Breast epithelium (tissue), 4 donors: Measurements from ENCODE around the gene LRRC26. TPM values are rescaled to one million over a fixed set of nuclear protein-coding genes. Genes with fewer than 3 reads are reported as not detected.

ENCODE experiments used
- DNase-seq, 2 donors: peaks; one replicate each; pipeline ENCODE4 v3.0.0-alpha.2; 2019; ENCODE audit warnings: low spot score in 2 of 2
- H3K27ac ChIP-seq, 2 donors: fragments of 200-600 bp; sonication (generic) in 1 of 2; one replicate each; pipeline ENCODE4 v1.5.1; 2016 to 2019; ENCODE audit warnings: mild to moderate bottlenecking in 1 of 2
- H3K27me3 ChIP-seq, 2 donors: fragments of 200-600 bp; sonication (generic) in 1 of 2; one replicate each; pipeline versions ENCODE4 v1.5.1 to v1.6.0; 2017 to 2019; ENCODE audit warnings: control low read depth in 1 of 2, mild to moderate bottlenecking in 1 of 2
- H3K36me3 ChIP-seq: fragments of 200-600 bp; one replicate; pipeline ENCODE4 v1.5.1; 2019
- H3K4me1 ChIP-seq, 2 donors: fragments of 200-600 bp; sonication (generic); one replicate each; pipeline ENCODE4 v1.5.1; 2016 to 2019; ENCODE audit warnings: control low read depth in 1 of 2
- H3K4me3 ChIP-seq, 3 donors: fragments of 200-600 bp; sonication (generic); 1 replicate in 2 of 3; 2 replicates in 1 of 3; pipeline ENCODE4 v1.5.1; 2016 to 2019; ENCODE audit warnings: mild to moderate bottlenecking in 3 of 3, moderate library complexity in 2 of 3
- H3K9me3 ChIP-seq, 2 donors: fragments of 200-600 bp; sonication (generic) in 1 of 2; one replicate each; pipeline ENCODE4 v1.5.1; 2016 to 2019; ENCODE audit warnings: control low read depth in 1 of 2
- POLR2A ChIP-seq: fragments of 450-650 bp; IDR thresholded peaks from one replicate; pipeline ENCODE4 v1.6.1; 2016; ENCODE audit warnings: antibody characterized with exemption, mild to moderate bottlenecking, moderate library complexity
- POLR2AphosphoS5 ChIP-seq, 3 donors: sonication (generic); formaldehyde crosslinking; IDR thresholded peaks; one replicate each; pipeline ENCODE4 v1.6.1; 2017; ENCODE audit warnings: antibody characterized with exemption in 3 of 3
- intact Hi-C: fragments of 100-400 bp; cut with DNase I; formaldehyde crosslinking; loops from one replicate; pipeline ENCODE4 v1.15.1; 2023; ENCODE audit warnings: low total_unique reads
- total RNA-seq, 3 donors: library from RNA; depleted of rRNA; stranded (reverse); fragments of >200 nt; gene quantifications; one replicate each; pipeline ENCODE4 v1.1.0, GENCODE V29; 2016
- TF ChIP-seq, protein P1 (sequence below), 3 donors: fragments of 450-650 bp; IDR thresholded peaks; one replicate each; pipeline ENCODE4 v1.5.1; 2016 to 2017; ENCODE audit warnings: antibody characterized with exemption in 3 of 3, mild to moderate bottlenecking in 3 of 3, moderate library complexity in 3 of 3

LRRC26 gene
- total RNA-seq, 3 donors from 2014 or later, result 7.8 to 9.2 TPM; not detected in 1

DNA sequence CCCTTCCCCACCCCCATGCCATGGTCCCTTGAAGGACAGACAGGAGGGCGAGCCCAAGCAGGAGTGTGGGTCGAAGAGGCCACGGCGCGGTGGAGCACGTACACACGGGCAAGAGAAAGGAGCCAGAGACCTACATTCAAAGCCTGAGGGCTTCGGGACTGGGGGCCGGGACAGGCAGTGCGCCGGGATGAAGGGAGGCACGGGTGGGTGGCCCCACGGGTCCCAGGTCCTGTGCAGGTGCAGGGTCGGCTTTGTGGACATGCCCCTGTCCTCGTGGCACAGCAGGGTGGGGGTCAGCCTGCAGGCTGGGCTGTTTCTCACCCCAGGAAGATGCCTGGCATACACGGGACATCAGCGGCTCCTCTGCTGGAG lies 9.8 kb downstream of the LRRC26 start:
- TF ChIP-seq POLR2A (no peak), POLR2AphosphoS5 (IDR thresholded peaks at IDR 0.05) (no peak)
- TF ChIP-seq, protein P1, sequence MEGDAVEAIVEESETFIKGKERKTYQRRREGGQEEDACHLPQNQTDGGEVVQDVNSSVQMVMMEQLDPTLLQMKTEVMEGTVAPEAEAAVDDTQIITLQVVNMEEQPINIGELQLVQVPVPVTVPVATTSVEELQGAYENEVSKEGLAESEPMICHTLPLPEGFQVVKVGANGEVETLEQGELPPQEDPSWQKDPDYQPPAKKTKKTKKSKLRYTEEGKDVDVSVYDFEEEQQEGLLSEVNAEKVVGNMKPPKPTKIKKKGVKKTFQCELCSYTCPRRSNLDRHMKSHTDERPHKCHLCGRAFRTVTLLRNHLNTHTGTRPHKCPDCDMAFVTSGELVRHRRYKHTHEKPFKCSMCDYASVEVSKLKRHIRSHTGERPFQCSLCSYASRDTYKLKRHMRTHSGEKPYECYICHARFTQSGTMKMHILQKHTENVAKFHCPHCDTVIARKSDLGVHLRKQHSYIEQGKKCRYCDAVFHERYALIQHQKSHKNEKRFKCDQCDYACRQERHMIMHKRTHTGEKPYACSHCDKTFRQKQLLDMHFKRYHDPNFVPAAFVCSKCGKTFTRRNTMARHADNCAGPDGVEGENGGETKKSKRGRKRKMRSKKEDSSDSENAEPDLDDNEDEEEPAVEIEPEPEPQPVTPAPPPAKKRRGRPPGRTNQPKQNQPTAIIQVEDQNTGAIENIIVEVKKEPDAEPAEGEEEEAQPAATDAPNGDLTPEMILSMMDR (IDR thresholded peaks at IDR 0.05), result no peak
- H3K36me3 ChIP-seq, result no peaks in the 10 kb centered on the region
- intact Hi-C loops, result no loop called here

GRCh38 chr9:137159105-137160053 lies 10.5 kb downstream of the LRRC26 start:
- Histone ChIP-seq H3K36me3 (no peaks in the 10 kb centered on the region), H3K9me3 (no peaks in the 10 kb centered on the region), H3K27me3 (peaks cover 5 to 99% of the 10 kb centered on the region in 2 donors), H3K27ac (no peak overlapping the region), H3K4me3 (no peak overlapping the region), H3K4me1 (peaks cover 0 to 4% of the 10 kb centered on the region in 2 donors)
- no peak for DNase-seq
- TF ChIP-seq POLR2AphosphoS5 (IDR thresholded peaks at IDR 0.05), result no peak
- no peak for TF ChIP-seq POLR2A
- intact Hi-C loops, result no loop called here

More for the DNA sequence above, 9.8 kb downstream of the LRRC26 start:
- H3K4me1 ChIP-seq, result peaks cover 0 to 4% of the 10 kb centered on the region in 2 donors
- no peaks in the 10 kb centered on the region for H3K9me3 ChIP-seq
- H3K27ac ChIP-seq, result no peak overlapping the region
- peaks cover 7 to 100% of the 10 kb centered on the region in 2 donors for H3K27me3 ChIP-seq
- no peak overlapping the region for H3K4me3 ChIP-seq
- no peak for DNase-seq

DNA sequence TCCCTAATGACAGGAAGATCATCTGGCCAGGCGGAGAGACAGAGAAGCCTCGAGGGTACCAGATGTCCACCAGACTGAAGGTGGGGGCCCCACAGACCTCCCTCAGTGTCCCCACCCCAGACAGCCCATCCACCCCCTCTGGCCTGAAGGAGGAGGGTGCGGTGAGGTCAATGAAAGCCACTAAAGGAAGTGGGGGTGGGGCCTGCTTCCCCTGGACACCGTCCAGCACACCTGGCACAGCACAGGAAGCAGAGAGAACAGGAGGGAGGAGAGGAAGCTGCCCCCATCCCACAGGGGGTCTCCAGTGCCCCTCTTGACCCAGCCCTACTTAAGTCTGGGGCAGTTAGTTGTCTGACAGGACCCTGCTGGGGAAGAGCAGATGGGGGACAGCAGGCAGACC lies 11.2 kb downstream of the LRRC26 start:
- H3K36me3 ChIP-seq, result no peaks in the 10 kb centered on the region
- H3K4me3 ChIP-seq, result no peak overlapping the region
- TF ChIP-seq POLR2A (no peak), POLR2AphosphoS5 (IDR thresholded peaks at IDR 0.05) (no peak)
- TF ChIP-seq, protein P1 (IDR thresholded peaks at IDR 0.05), result no peak
- intact Hi-C loops, result no loop called here
- no peaks in the 10 kb centered on the region for H3K9me3 ChIP-seq
- H3K4me1 ChIP-seq, result peaks cover 0 to 4% of the 10 kb centered on the region in 2 donors
- DNase-seq, result no peak
- no peak overlapping the region for H3K27ac ChIP-seq
- peaks cover 3 to 91% of the 10 kb centered on the region in 2 donors for H3K27me3 ChIP-seq

DNA sequence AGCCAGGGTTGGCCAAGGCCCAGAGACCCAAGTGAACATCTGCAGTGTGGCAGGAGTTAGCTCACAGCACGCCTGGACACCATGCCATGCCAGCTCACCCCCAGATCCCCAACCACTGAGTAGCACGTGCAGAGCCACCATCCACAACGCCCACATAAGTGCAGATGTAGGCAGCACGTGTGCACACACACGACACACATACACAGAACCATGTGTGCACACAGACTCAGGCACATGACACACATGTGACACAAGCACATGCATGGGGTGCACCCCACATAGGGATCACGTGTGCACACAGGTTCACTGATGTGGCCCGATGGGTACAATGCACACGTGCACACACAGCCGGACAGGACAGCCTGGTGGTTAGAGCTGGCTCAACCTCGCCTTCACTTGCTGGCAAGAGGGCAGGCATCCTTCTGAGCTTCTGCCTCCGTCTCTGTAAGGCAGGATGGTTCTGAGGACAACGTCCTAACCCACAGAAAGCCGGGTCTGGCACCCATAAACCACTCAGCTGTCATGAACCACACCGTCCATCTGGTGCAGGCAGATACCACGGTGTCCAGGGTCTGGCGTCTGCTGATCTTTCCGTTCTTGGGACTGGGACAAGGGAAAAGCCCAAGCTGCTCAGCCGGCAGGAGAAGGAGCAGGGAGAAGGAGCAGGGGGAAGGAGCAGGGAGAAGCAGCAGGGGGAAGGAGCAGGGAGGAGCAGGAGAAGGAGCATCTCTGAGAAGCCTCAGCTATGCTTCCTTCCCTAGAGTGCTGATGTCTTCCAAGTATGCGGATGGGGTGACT lies 12.0 kb downstream of the LRRC26 start:
- no peak for DNase-seq
- intact Hi-C loops, result no loop called here
- Histone ChIP-seq H3K4me3 (no peak overlapping the region), H3K27me3 (peaks cover 3 to 83% of the 10 kb centered on the region in 2 donors), H3K36me3 (no peaks in the 10 kb centered on the region), H3K4me1 (peaks cover 0 to under 1% of the 10 kb centered on the region in 2 donors), H3K9me3 (no peaks in the 10 kb centered on the region), H3K27ac (no peak overlapping the region)
- TF ChIP-seq, protein P1 (IDR thresholded peaks at IDR 0.05), result no peak
- TF ChIP-seq POLR2AphosphoS5 (IDR thresholded peaks at IDR 0.05) (no peak), POLR2A (no peak)

DNA sequence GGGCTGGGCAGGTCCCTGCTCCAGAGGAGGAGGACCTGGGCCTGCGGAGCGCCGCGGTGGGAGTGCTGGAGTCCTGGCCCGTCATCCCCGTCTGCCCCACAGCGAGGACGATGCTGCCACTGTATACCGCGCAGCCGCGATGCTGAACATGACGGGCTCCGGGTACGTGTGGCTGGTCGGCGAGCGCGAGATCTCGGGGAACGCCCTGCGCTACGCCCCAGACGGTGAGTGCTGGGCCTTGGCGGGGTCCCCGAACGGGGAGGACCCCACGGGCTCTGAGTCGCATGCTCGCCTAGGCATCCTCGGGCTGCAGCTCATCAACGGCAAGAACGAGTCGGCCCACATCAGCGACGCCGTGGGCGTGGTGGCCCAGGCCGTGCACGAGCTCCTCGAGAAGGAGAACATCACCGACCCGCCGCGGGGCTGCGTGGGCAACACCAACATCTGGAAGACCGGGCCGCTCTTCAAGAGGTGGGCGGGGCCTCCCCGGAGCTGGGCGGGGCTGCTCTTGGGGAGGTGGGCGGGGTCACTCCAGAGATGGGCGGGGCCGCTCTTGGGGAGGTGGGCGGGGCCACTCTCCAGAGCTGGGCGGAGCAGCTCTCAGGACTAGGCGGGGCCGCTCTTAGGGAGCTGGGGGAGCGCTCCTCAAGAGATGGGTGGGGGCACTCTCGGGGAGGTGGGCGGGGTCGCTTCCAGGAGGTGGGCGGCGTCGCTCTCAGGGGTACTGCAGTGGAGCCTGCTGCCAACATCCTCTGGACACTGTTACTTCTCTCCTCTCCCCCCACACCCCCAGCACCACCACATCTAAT lies 13.1 kb downstream of the LRRC26 start:
- Histone ChIP-seq H3K4me3 (peak overlapping the region in 2 of 3 donors; percentile 3 to 46), H3K27ac (no peak overlapping the region), H3K4me1 (no peaks in the 10 kb centered on the region), H3K36me3 (no peaks in the 10 kb centered on the region), H3K27me3 (peaks cover 3 to 72% of the 10 kb centered on the region in 2 donors), H3K9me3 (no peaks in the 10 kb centered on the region)
- DNase-seq, result no peak
- TF ChIP-seq POLR2AphosphoS5 (IDR thresholded peaks at IDR 0.05) (no peak), POLR2A (no peak)
- TF ChIP-seq, protein P1 (IDR thresholded peaks at IDR 0.05), result no peak
- intact Hi-C loops, result no loop called here
